Measurements from ENCODE around the gene ATL1. TPM values are rescaled to one million over a fixed set of nuclear protein-coding genes. Genes with fewer than 3 reads are reported as not detected.
A peak's percentile ranks its signal among the peaks of the same experiment; 100 is the strongest.
"Not testable (repeated sequence)": the region's sequence is repeated elsewhere in the genome, so short reads cannot be mapped to it uniquely, and the experiment has no call there.

ATL1 gene
- total RNA-seq, 1 donor, result 6.9 TPM

GRCh38 chr14:50534997-50535396, 24.9 kb upstream of the ATL1 start:
- DNase-seq (ENCODE audit: low read depth), result no peak
- no peak for TF ChIP-seq CTCF (IDR thresholded peaks at IDR 0.05; ENCODE audit: insufficient read depth, low read depth, low read length)
- no peak overlapping the region for H3K4me3 ChIP-seq (ENCODE audit: low read depth, low read length)

GRCh38 chr14:50538034-50538433, 21.9 kb upstream of the ATL1 start:
- DNase-seq (ENCODE audit: low read depth); H3K4me3 ChIP-seq (ENCODE audit: low read depth, low read length): not testable (repeated sequence)

- TF ChIP-seq CTCF (IDR thresholded peaks at IDR 0.05; ENCODE audit: insufficient read depth, low read depth, low read length), result no peak
- DNase-seq (ENCODE audit: low read depth), result no peak
- H3K4me3 ChIP-seq (ENCODE audit: low read depth, low read length), result no peak overlapping the region
Observed at GRCh38 chr14:50539051-50539450, 20.9 kb upstream of the ATL1 start.

- no peak for TF ChIP-seq CTCF (IDR thresholded peaks at IDR 0.05; ENCODE audit: insufficient read depth, low read depth, low read length)
- no peak for DNase-seq (ENCODE audit: low read depth)
- H3K4me3 ChIP-seq (ENCODE audit: low read depth, low read length), result no peak overlapping the region
Observed at GRCh38 chr14:50541159-50541567, 18.8 kb upstream of the ATL1 start.

GRCh38 chr14:50542941-50543418, 17.0 kb upstream of the ATL1 start:
- peak; percentile 55 for TF ChIP-seq CTCF (IDR thresholded peaks at IDR 0.05; ENCODE audit: insufficient read depth, low read depth, low read length)
- H3K4me3 ChIP-seq (ENCODE audit: low read depth, low read length), result no peak overlapping the region
- peak; percentile 61 for DNase-seq (ENCODE audit: low read depth)

GRCh38 chr14:50544911-50545310, 15.0 kb upstream of the ATL1 start:
- H3K4me3 ChIP-seq (ENCODE audit: low read depth, low read length), result no peak overlapping the region
- TF ChIP-seq CTCF (IDR thresholded peaks at IDR 0.05; ENCODE audit: insufficient read depth, low read depth, low read length), result no peak
- no peak for DNase-seq (ENCODE audit: low read depth)

- TF ChIP-seq CTCF (IDR thresholded peaks at IDR 0.05; ENCODE audit: insufficient read depth, low read depth, low read length), result no peak
- DNase-seq (ENCODE audit: low read depth), result no peak
Observed at GRCh38 chr14:50545618-50546017, 14.3 kb upstream of the ATL1 start.

More at GRCh38 chr14:50545618-50546017, 14.3 kb upstream of the ATL1 start:
- no peak overlapping the region for H3K4me3 ChIP-seq (ENCODE audit: low read depth, low read length)
